ENCODE measurements around the gene PPP1R3D. TPM values are rescaled to one million over a fixed set of nuclear protein-coding genes. Genes with fewer than 3 reads are reported as not detected.

Gene PPP1R3D
- total RNA-seq, 3 donors from 2014 or later = 5.9 to 10.8 (median 6.8) TPM

DNA sequence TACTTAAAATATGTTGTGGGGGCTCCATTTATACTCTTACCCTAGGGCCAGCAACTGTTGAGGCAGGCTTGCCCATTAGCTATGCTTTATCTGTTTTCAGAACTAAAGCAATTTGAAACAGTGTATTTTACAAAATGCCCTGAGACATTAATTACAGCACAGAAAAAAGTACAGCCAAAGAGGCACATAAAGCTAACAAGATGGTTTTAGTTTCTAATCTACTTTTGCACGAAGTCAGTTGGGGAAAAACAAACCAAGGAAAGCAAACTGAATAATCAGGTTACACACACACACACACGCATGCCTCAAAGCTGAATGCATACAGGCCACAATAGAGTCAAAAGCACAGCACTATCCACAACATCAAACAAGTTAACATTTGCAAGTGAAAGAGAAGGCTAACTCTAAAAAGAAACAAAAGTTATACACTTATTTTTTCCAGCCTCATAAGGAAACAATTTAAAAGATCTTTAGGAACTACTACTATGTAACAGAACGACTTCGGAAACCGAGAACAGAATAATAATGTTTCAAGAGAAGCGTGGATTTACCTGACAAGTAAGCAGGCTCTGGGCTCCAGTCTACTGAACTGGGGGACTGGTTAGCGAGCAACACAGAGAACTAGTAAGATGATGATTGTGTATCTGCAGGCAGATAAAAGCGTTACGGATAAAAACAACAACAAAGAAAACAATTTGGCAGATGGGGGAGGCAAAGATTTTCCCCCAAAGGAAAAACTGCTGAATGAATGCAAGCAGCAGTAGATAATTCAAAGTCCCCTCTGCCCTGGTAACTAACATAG is 8.4 kb downstream of the PPP1R3D start:
- Histone ChIP-seq H3K4me1 (ENCODE audit: low read depth) (peaks cover 2% of the 10 kb centered on the region), H3K9me3 (no peaks in the 10 kb centered on the region), H3K4me3 (no peak overlapping the region), H3K36me3 (ENCODE audit: low read depth) (no peaks in the 10 kb centered on the region)
- DNase-seq (no peak), ATAC-seq (no peak)
- TF ChIP-seq, protein P1, sequence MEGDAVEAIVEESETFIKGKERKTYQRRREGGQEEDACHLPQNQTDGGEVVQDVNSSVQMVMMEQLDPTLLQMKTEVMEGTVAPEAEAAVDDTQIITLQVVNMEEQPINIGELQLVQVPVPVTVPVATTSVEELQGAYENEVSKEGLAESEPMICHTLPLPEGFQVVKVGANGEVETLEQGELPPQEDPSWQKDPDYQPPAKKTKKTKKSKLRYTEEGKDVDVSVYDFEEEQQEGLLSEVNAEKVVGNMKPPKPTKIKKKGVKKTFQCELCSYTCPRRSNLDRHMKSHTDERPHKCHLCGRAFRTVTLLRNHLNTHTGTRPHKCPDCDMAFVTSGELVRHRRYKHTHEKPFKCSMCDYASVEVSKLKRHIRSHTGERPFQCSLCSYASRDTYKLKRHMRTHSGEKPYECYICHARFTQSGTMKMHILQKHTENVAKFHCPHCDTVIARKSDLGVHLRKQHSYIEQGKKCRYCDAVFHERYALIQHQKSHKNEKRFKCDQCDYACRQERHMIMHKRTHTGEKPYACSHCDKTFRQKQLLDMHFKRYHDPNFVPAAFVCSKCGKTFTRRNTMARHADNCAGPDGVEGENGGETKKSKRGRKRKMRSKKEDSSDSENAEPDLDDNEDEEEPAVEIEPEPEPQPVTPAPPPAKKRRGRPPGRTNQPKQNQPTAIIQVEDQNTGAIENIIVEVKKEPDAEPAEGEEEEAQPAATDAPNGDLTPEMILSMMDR (IDR thresholded peaks at IDR 0.05) = no peak
- intact Hi-C loops (cut with DNase I, micrococcal nuclease) = no loop called here

DNA sequence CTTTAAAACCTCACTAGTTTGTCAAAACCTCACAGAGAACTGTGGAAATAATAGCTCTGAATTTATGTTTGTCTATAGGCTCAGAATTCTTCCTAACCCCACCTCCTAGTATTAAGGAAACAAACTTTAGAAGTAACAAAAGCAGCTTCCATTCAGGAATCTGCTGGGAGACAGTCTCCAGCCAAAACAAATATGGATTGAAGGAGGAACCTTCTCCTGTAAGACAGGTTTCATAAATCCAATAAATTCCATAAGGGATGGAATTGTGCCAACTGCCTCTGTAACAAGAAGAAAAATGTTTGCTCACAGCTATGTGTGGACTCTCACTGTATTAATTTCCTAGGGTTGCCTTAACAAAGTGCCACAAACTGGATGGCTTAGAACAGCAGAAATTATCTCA is 14.2 kb downstream of the PPP1R3D start:
- intact Hi-C loops (cut with DNase I, micrococcal nuclease) = no loop called here
- Histone ChIP-seq H3K4me3 (no peak overlapping the region), H3K36me3 (ENCODE audit: low read depth) (no peaks in the 10 kb centered on the region), H3K4me1 (ENCODE audit: low read depth) (peaks cover 8% of the 10 kb centered on the region), H3K9me3 (no peaks in the 10 kb centered on the region)
- ATAC-seq (peak; percentile 82), DNase-seq (no peak)
- TF ChIP-seq, protein P1 (IDR thresholded peaks at IDR 0.05) = no peak

DNA sequence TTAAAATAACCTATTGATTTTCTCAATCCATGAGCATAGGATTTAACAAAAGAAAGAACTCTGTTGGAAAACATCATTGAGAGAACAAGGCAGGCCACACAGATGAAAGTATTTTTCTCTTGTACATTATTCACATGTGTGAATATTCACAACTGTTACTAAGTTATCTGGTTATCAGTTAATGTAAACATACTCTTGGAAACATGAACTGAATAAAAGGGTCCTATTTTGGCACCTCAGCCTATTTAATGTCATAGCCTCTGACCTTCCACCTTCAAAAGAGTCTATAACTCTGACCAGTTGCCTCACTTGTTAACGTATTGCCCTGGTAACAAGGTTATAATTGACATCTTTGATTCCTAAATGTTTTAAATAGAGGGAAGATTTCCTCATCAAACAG is 14.7 kb downstream of the PPP1R3D start:
- intact Hi-C loops (cut with DNase I, micrococcal nuclease) = no loop called here
- Histone ChIP-seq H3K4me1 (ENCODE audit: low read depth) (peaks cover 8% of the 10 kb centered on the region), H3K9me3 (no peaks in the 10 kb centered on the region), H3K4me3 (no peak overlapping the region), H3K36me3 (ENCODE audit: low read depth) (no peaks in the 10 kb centered on the region)
- ATAC-seq (no peak), DNase-seq (no peak)
- TF ChIP-seq, protein P1 (IDR thresholded peaks at IDR 0.05) = no peak

DNA sequence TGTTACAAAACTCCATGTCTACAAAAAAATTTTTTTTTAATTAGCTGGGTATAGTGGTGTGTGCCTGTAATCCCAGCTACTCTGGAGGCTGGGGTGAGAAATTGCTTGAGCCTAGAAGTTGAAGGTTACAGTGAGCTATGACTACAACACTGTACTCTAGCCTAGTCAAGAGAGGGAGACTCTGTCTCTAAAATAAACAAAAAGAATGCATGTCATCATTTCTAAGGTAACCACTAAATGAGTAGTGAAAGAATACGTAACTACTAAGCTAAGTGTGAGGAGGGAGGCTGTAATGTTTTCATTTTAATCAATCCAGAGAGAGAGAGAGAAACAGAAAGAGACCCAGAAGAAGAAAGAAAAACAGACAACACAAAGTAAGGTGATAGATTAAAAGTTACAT is 16.6 kb downstream of the PPP1R3D start:
- no peak for ATAC-seq
- TF ChIP-seq, protein P1 (IDR thresholded peaks at IDR 0.05) = no peak
- intact Hi-C loops (cut with DNase I, micrococcal nuclease) = no loop called here
- DNase-seq = no peak
- peaks cover 8% of the 10 kb centered on the region for H3K4me1 ChIP-seq (ENCODE audit: low read depth)
- H3K9me3 ChIP-seq = no peaks in the 10 kb centered on the region
- H3K4me3 ChIP-seq = no peak overlapping the region
- H3K36me3 ChIP-seq (ENCODE audit: low read depth) = no peaks in the 10 kb centered on the region

DNA sequence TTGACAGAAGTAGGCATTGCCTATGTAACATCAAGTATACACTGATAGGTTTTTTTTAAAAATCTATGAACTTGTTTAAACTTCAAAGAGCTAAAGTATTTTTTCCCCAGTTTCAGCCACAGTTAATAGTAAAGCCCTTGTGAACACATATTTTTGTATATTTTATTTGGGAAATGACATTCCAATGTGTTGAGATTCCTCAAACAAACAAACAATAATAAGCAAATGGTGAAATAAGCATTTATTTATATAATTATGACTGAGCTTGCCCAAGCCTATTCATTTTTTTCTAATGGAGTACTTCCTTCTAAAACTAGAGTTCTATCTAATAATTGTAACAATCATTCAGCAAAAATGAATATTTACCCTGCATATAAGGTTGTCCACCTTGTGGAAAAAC is 19.2 kb downstream of the PPP1R3D start:
- DNase-seq (no peak), ATAC-seq (no peak)
- Histone ChIP-seq H3K4me3 (no peak overlapping the region), H3K9me3 (no peaks in the 10 kb centered on the region), H3K36me3 (ENCODE audit: low read depth) (no peaks in the 10 kb centered on the region), H3K4me1 (ENCODE audit: low read depth) (peaks cover 8% of the 10 kb centered on the region)
- TF ChIP-seq, protein P1 (IDR thresholded peaks at IDR 0.05) = no peak
- intact Hi-C loops (cut with DNase I, micrococcal nuclease) = no loop called here
